HepG2 (cell line): Measurements from ENCODE around the gene RACGAP1. TPM values are rescaled to one million over a fixed set of nuclear protein-coding genes. Genes with fewer than 3 reads are reported as not detected.

ENCODE experiments used
- ATM ChIP-seq: fragments of 450-650 bp; IDR thresholded peaks from 2 replicates; pipeline ENCODE4 v1.7.1; 2017; ENCODE audit warnings: mild to moderate bottlenecking, borderline replicate concordance
- BATF2 ChIP-seq: sonication (generic); formaldehyde crosslinking; IDR thresholded peaks from 2 replicates; pipeline ENCODE4 v1.8.0; 2022; ENCODE audit warnings: mild to moderate bottlenecking, missing genetic modification reagents, moderate library complexity
- EED ChIP-seq: sonication (generic); formaldehyde crosslinking; IDR thresholded peaks from 2 replicates; pipeline ENCODE4 v1.5.0; 2020; ENCODE audit warnings: mild to moderate bottlenecking, missing genetic modification reagents
- ETV5 ChIP-seq: IDR thresholded peaks from 2 replicates; pipeline ENCODE4 v1.6.1; 2018; ENCODE audit warnings: missing biosample characterization, missing genetic modification reagents, inconsistent platforms, borderline replicate concordance
- KLF15 ChIP-seq: sonication (generic); formaldehyde crosslinking; IDR thresholded peaks from 2 replicates; pipeline ENCODE4 v1.8.1; 2023; ENCODE audit warnings: borderline replicate concordance, mild to moderate bottlenecking, inconsistent platforms, missing genetic modification reagents, mixed read lengths
- MAZ ChIP-seq, 2 experiments: sonication (generic) in 1 of 2; formaldehyde crosslinking in 1 of 2; IDR thresholded peaks; 2 replicates each; pipeline versions ENCODE4 v1.5.0 to v1.6.1; 2012 to 2020; ENCODE audit warnings: low read depth in 2 of 2, mild to moderate bottlenecking in 2 of 2, borderline replicate concordance in 1 of 2, improper control_type of control experiment in 1 of 2, low read length in 1 of 2, missing genetic modification reagents in 1 of 2, moderate library complexity in 1 of 2
- RCOR2 ChIP-seq: IDR thresholded peaks from 2 replicates; pipeline ENCODE4 v1.6.1; 2016; ENCODE audit warnings: missing biosample characterization, missing genetic modification reagents
- SAFB2 ChIP-seq: sonication (generic); formaldehyde crosslinking; IDR thresholded peaks from 2 replicates; pipeline ENCODE4 v1.5.1; 2020; ENCODE audit warnings: missing genetic modification reagents, low read depth, mild to moderate bottlenecking, borderline replicate concordance
- SNAI1 ChIP-seq: sonication (generic); formaldehyde crosslinking; IDR thresholded peaks from 2 replicates; pipeline ENCODE4 v1.5.0; 2020; ENCODE audit warnings: mild to moderate bottlenecking, missing genetic modification reagents, borderline replicate concordance
- TEAD2 ChIP-seq: sonication (generic); formaldehyde crosslinking; IDR thresholded peaks from 2 replicates; pipeline ENCODE4 v1.9.0; 2021; ENCODE audit warnings: missing genetic modification reagents
- XRCC5 ChIP-seq: fragments of 200-400 bp; formaldehyde crosslinking; optimal IDR thresholded peaks from 2 replicates; pipeline ENCODE3; 2017; ENCODE audit warnings: mild to moderate bottlenecking, low read length
- ZFP91 ChIP-seq: sonication (generic); formaldehyde crosslinking; IDR thresholded peaks from 2 replicates; pipeline ENCODE4 v1.9.0; 2022; ENCODE audit warnings: missing genetic modification reagents, mild to moderate bottlenecking, borderline replicate concordance
- ZMYM3 ChIP-seq: sonication (generic); formaldehyde crosslinking; IDR thresholded peaks from 2 replicates; pipeline ENCODE4 v1.5.1; 2020; ENCODE audit warnings: mild to moderate bottlenecking, missing genetic modification reagents
- ZNF224 ChIP-seq: sonication (generic); formaldehyde crosslinking; IDR thresholded peaks from 2 replicates; pipeline ENCODE4 v1.5.0; 2020; ENCODE audit warnings: mild to moderate bottlenecking, missing genetic modification reagents
- ZNF503 ChIP-seq: sonication (generic); formaldehyde crosslinking; IDR thresholded peaks from 2 replicates; pipeline ENCODE4 v1.4.0; 2020; ENCODE audit warnings: missing genetic modification reagents
- ZNF687 ChIP-seq: sonication (generic); formaldehyde crosslinking; IDR thresholded peaks from 2 replicates; pipeline ENCODE4 v1.5.1; 2020; ENCODE audit warnings: mild to moderate bottlenecking, missing genetic modification reagents, moderate library complexity
- ZNF737 ChIP-seq: sonication (generic); formaldehyde crosslinking; IDR thresholded peaks from 2 replicates; pipeline ENCODE4 v1.5.0; 2020; ENCODE audit warnings: missing genetic modification reagents, mild to moderate bottlenecking, borderline replicate concordance
- ZNF770 ChIP-seq: sonication (generic); formaldehyde crosslinking; IDR thresholded peaks from 2 replicates; pipeline ENCODE4 v1.5.0; 2020; ENCODE audit warnings: mild to moderate bottlenecking, missing genetic modification reagents
- ZNF777 ChIP-seq: sonication (generic); formaldehyde crosslinking; IDR thresholded peaks from 2 replicates; pipeline ENCODE4 v1.4.0; 2020; ENCODE audit warnings: missing genetic modification reagents
- polyA plus RNA-seq, 8 experiments: library from polyadenylated mRNA; depleted of rRNA in 3 of 8; stranded (reverse) in 7 of 8; unstranded in 1 of 8; fragments of >200 nt; fragmentation: Illumina TruSeq in 4 of 8; extraction: Trizol in 4 of 8; gene quantifications; 2 replicates each; pipeline versions ENCODE4 v1.2.1 to v1.2.3, GENCODE V29; 2011 to 2016; ENCODE audit warnings: low read depth in 4 of 8, missing spikeins in 1 of 8, mixed read lengths in 1 of 8; ENCODE audit not compliant: insufficient read depth in 1 of 8
- total RNA-seq, 5 experiments: library from RNA; depleted of rRNA; stranded (reverse); fragments of >200 nt; fragmentation: Illumina TruSeq; extraction: Trizol; gene quantifications; 2 replicates each; pipeline ENCODE4 v1.2.3, GENCODE V29; 2016; ENCODE audit warnings: low read depth in 1 of 5

The RACGAP1 gene
- total and polyA plus RNA-seq, 2 of the 13 experiments (the other 11 are each of a cell fraction or from before 2014, with no cell fraction given) = 16.7 to 57.9 TPM

- TF ChIP-seq ZNF687 (CRISPR knock-in tag) = peak; percentile 62
- TF ChIP-seq TEAD2 (CRISPR knock-in tag) = no peak
- TF ChIP-seq SAFB2 = no peak
- no peak for TF ChIP-seq ATM
- peak; percentile 62; the same call in 1 of the 2 replicates for TF ChIP-seq ZMYM3 (CRISPR knock-in tag)
- no peak for TF ChIP-seq SNAI1 (CRISPR knock-in tag)
- no peak for TF ChIP-seq KLF15 (CRISPR knock-in tag)
- no peak for TF ChIP-seq MAZ (IDR thresholded peaks at IDR 0.05; ENCODE audit: borderline replicate concordance, low read depth, low read length)
- 0 out of 2 replicates have a peak, but pooled peaks have one; percentile 43 for TF ChIP-seq MAZ (CRISPR knock-in tag; IDR thresholded peaks at IDR 0.05; ENCODE audit: low read depth)
- TF ChIP-seq XRCC5 = peak; percentile 24
- no peak for TF ChIP-seq ZNF224
- TF ChIP-seq RCOR2 = no peak
- TF ChIP-seq ZFP91 = peak; percentile 57; the same call in 1 of the 2 replicates
- 0 out of 2 replicates have a peak, but pooled peaks have one; percentile 36 for TF ChIP-seq ZNF737 (CRISPR knock-in tag)
- TF ChIP-seq EED = 0 out of 2 replicates have a peak, but pooled peaks have one; percentile 9
- TF ChIP-seq BATF2 (CRISPR knock-in tag) = no peak
- no peak for TF ChIP-seq ZNF770 (CRISPR knock-in tag)
- TF ChIP-seq ZNF777 (CRISPR knock-in tag) = peak; percentile 41; the same call in 1 of the 2 replicates
- no peak for TF ChIP-seq ETV5
- no peak for TF ChIP-seq ZNF503 (CRISPR knock-in tag)
These were observed 51.0 kb downstream of the RACGAP1 start (continued) for GRCh38 chr12:49974231-49974675.
